Osteoblast (primary cell): ENCODE measurements around the gene FSCB. TPM values are rescaled to one million over a fixed set of nuclear protein-coding genes. Genes with fewer than 3 reads are reported as not detected.
"Not testable (repeated sequence)": the region's sequence is repeated elsewhere in the genome, so short reads cannot be mapped to it uniquely, and the experiment has no call there.

Experiments
- DNase-seq: peaks from one replicate; pipeline ENCODE4 v3.0.0; 2011; ENCODE audit warnings: low spot score, mixed read lengths; ENCODE audit not compliant: insufficient read length; ENCODE audit errors: missing footprints
- H2AFZ ChIP-seq: 2 replicates; pipeline ENCODE4 v1.6.0; 2011; ENCODE audit warnings: mild to moderate bottlenecking, low read length
- H3K27ac ChIP-seq: 2 replicates; pipeline ENCODE4 v1.5.1; 2011; ENCODE audit warnings: mild to moderate bottlenecking, low read depth, low read length, moderate library complexity
- H3K27me3 ChIP-seq: 2 replicates; pipeline ENCODE4 v1.6.0; 2012; ENCODE audit warnings: mild to moderate bottlenecking, control low read depth, inconsistent platforms, low read length, moderate library complexity; ENCODE audit not compliant: insufficient read depth
- H3K36me3 ChIP-seq: 2 replicates; pipeline ENCODE4 v1.5.1; 2011; ENCODE audit warnings: mild to moderate bottlenecking, low read length, control low read depth, moderate library complexity; ENCODE audit not compliant: insufficient read depth
- H3K4me1 ChIP-seq: 2 replicates; pipeline ENCODE4 v1.5.1; 2011; ENCODE audit warnings: mild to moderate bottlenecking, low read length, control low read depth, moderate library complexity; ENCODE audit not compliant: insufficient read depth
- H3K4me2 ChIP-seq: 2 replicates; pipeline ENCODE4 v1.6.0; 2011; ENCODE audit warnings: mild to moderate bottlenecking, low read length; ENCODE audit not compliant: insufficient read depth
- H3K4me3 ChIP-seq: fragments of 200-600 bp; sonication (generic); 3 replicates; pipeline ENCODE4 v1.5.1; 2012; ENCODE audit warnings: mild to moderate bottlenecking, low read length, inconsistent platforms; ENCODE audit not compliant: insufficient read depth
- H3K79me2 ChIP-seq: 2 replicates; pipeline ENCODE4 v1.6.0; 2012; ENCODE audit warnings: mild to moderate bottlenecking, low read length, control low read depth, inconsistent platforms; ENCODE audit not compliant: insufficient read depth
- H3K9me3 ChIP-seq: 2 replicates; pipeline ENCODE4 v1.5.1; 2011; ENCODE audit warnings: low read depth, low read length, control low read depth
- H4K20me1 ChIP-seq: 2 replicates; pipeline ENCODE4 v1.6.0; 2012; ENCODE audit warnings: mild to moderate bottlenecking, low read length, control low read depth; ENCODE audit not compliant: insufficient read depth
- total RNA-seq: library from RNA; depleted of rRNA; stranded (reverse); fragments of >200 nt; gene quantifications from 2 replicates; pipeline ENCODE4 v1.2.3, GENCODE V29; 2012
- TF ChIP-seq, protein P1 (sequence below): IDR thresholded peaks from 2 replicates; pipeline ENCODE4 v1.5.1; 2011; ENCODE audit warnings: mild to moderate bottlenecking, low read depth, low read length, moderate library complexity; ENCODE audit errors: extremely low read depth

Gene FSCB
- total RNA-seq, 1 donor: not detected

DNA sequence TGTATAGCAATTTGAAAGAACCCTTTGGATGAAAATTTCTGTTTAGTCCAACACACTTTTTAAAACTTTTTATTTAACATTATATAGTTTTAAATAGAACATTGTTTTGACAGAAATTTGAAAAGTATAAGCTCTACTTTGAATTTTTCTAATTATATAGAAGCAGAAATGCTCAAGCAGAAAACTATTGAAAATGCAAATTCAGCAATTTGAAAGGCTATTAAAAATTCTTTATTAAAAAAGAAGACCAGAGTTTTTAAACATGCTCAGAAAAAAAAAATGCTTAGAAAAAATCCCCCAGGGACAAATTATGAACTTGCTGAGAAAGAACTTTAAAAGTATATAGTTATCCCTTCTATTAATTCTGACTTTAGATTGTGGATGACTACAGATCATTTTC, 21.1 kb upstream of the FSCB start:
- H3K27ac ChIP-seq: no peak overlapping the region
- H3K27me3 ChIP-seq: no peaks in the 10 kb centered on the region
- H3K4me2 ChIP-seq: no peak overlapping the region
- no peak overlapping the region for H3K4me3 ChIP-seq
- no peaks in the 10 kb centered on the region for H3K9me3 ChIP-seq
- DNase-seq: no peak
- H3K36me3 ChIP-seq: no peaks in the 10 kb centered on the region
- TF ChIP-seq, protein P1, sequence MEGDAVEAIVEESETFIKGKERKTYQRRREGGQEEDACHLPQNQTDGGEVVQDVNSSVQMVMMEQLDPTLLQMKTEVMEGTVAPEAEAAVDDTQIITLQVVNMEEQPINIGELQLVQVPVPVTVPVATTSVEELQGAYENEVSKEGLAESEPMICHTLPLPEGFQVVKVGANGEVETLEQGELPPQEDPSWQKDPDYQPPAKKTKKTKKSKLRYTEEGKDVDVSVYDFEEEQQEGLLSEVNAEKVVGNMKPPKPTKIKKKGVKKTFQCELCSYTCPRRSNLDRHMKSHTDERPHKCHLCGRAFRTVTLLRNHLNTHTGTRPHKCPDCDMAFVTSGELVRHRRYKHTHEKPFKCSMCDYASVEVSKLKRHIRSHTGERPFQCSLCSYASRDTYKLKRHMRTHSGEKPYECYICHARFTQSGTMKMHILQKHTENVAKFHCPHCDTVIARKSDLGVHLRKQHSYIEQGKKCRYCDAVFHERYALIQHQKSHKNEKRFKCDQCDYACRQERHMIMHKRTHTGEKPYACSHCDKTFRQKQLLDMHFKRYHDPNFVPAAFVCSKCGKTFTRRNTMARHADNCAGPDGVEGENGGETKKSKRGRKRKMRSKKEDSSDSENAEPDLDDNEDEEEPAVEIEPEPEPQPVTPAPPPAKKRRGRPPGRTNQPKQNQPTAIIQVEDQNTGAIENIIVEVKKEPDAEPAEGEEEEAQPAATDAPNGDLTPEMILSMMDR: no peak
- no peak overlapping the region for H2AFZ ChIP-seq
- H3K79me2 ChIP-seq: no peaks in the 10 kb centered on the region
- H3K4me1 ChIP-seq: no peaks in the 10 kb centered on the region
- no peaks in the 10 kb centered on the region for H4K20me1 ChIP-seq

DNA sequence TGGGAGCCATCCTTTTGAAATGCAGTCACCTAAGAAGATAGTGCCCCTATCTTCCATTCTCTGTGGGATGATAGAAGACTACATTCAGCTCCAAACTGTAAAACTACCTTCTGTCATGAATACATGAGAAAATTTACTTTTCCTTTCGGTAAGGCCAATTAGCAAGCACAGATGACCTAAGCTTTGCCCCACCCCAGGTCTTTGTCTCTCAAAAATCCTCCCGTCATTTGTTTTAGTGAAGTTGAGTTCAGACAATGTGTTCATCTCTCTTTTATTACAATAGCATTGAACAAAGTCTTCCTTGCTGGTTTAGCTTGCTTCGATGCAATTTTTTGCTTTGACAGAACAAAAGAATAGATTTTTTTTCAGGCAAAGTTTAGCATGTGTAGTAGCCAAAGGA, 18.2 kb upstream of the FSCB start:
- no peaks in the 10 kb centered on the region for H4K20me1 ChIP-seq
- no peak overlapping the region for H2AFZ ChIP-seq
- no peaks in the 10 kb centered on the region for H3K4me1 ChIP-seq
- no peaks in the 10 kb centered on the region for H3K36me3 ChIP-seq
- no peak overlapping the region for H3K27ac ChIP-seq
- H3K4me2 ChIP-seq: no peak overlapping the region
- DNase-seq: no peak
- H3K4me3 ChIP-seq: no peak overlapping the region
- H3K9me3 ChIP-seq: peaks cover 3% of the 10 kb centered on the region
- H3K27me3 ChIP-seq: no peaks in the 10 kb centered on the region
- no peaks in the 10 kb centered on the region for H3K79me2 ChIP-seq
- TF ChIP-seq, protein P1: no peak

DNA sequence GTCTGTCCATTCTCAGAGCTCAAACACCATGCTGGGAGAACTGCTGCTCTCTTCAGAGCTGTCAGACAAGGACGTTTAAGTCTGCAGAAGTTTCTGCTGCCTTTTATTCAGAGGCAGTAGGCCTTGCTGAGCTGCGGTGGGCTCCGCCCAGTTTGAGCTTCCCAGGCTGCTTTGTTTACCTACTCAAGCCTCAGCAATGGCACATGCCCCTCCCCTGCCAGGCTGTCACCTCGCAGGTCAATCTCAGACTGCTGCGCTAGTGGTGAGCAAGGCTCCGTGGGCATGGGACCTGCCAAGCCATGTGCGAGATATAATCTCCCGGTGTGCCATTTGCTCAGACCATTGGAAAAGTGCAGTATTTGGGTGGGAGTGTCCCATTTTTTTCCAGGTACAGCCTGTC, 8.6 kb upstream of the FSCB start:
- not testable (repeated sequence) for H3K79me2 ChIP-seq, DNase-seq

DNA sequence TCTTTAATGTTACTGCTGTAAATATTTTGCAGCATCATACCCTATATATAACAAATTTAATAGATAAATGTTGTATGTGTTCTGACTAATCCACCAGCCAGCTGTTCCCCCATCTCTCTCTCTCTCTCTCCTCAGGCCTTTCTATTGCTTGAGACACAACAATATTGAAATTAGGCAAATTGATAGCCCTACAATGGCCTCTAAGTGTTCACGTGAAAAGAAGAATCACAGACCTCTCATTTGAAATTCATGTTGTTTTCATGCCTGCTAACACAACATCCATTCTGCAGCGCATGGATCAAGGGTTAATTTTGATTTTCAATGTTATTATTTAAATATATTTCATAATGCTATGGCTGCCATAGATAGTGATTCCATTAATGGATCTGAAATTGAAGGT, 1.8 kb upstream of the FSCB start:
- no peak for DNase-seq
- no peaks in the 10 kb centered on the region for H3K79me2 ChIP-seq
- H3K27ac ChIP-seq: no peak overlapping the region
- no peaks in the 10 kb centered on the region for H4K20me1 ChIP-seq
- H3K4me1 ChIP-seq: no peaks in the 10 kb centered on the region
- no peak overlapping the region for H2AFZ ChIP-seq
- no peaks in the 10 kb centered on the region for H3K9me3 ChIP-seq
- TF ChIP-seq, protein P1: no peak
- H3K36me3 ChIP-seq: no peaks in the 10 kb centered on the region
- H3K4me3 ChIP-seq: no peak overlapping the region
- H3K4me2 ChIP-seq: no peak overlapping the region
- H3K27me3 ChIP-seq: no peaks in the 10 kb centered on the region

More for the DNA sequence above, 8.6 kb upstream of the FSCB start:
- not testable (repeated sequence) for H3K9me3 ChIP-seq, H3K4me2 ChIP-seq, H3K36me3 ChIP-seq, H3K4me1 ChIP-seq, H4K20me1 ChIP-seq, H3K4me3 ChIP-seq, H3K27ac ChIP-seq, H3K27me3 ChIP-seq, H2AFZ ChIP-seq
